GM18502 (cell line): ENCODE results near the gene GATA5.
"Not testable (repeated sequence)": the region's sequence is repeated elsewhere in the genome, so short reads cannot be mapped to it uniquely, and the experiment has no call there.

ENCODE experiments used
- ATAC-seq: cut with Tn5 transposase; IDR thresholded peaks from one replicate; pipeline ENCODE4 v1.9.1; 2021; ENCODE audit warnings: mild to moderate bottlenecking; ENCODE audit not compliant: unreplicated experiment, poor library complexity

The GATA5 gene

GRCh38 chr20:62439218-62439617, 36.6 kb downstream of the GATA5 start:
- ATAC-seq: no peak

- no peak for ATAC-seq
Measured at GRCh38 chr20:62437927-62438326, 37.9 kb downstream of the GATA5 start.

- no peak for ATAC-seq
Measured at GRCh38 chr20:62437496-62437895, 38.3 kb downstream of the GATA5 start.

GRCh38 chr20:62436692-62437091, 39.1 kb downstream of the GATA5 start:
- no peak for ATAC-seq

- no peak for ATAC-seq
Measured at GRCh38 chr20:62433658-62434497, 41.9 kb downstream of the GATA5 start.

- no peak for ATAC-seq
Measured at GRCh38 chr20:62430866-62431447, 44.8 kb downstream of the GATA5 start.

GRCh38 chr20:62430311-62430853, 45.4 kb downstream of the GATA5 start:
- ATAC-seq: no peak

- ATAC-seq: no peak
Measured at GRCh38 chr20:62429455-62430310, 46.1 kb downstream of the GATA5 start.

- ATAC-seq: no peak
Measured at GRCh38 chr20:62428396-62429295, 47.1 kb downstream of the GATA5 start.

GRCh38 chr20:62428002-62428372, 47.8 kb downstream of the GATA5 start:
- ATAC-seq: no peak

- no peak for ATAC-seq
Measured at GRCh38 chr20:62427172-62428001, 48.4 kb downstream of the GATA5 start, which contains the start of gene RBBP8NL. Gene RBBP8NL, minus strand, starts transcription at chr20:62427539. Its CDS starts 7,892 bp downstream, at chr20:62419647.

GRCh38 chr20:62426699-62427131, 49.1 kb downstream of the GATA5 start:
- no peak for ATAC-seq

- ATAC-seq: not testable (repeated sequence)
Measured at GRCh38 chr20:62426059-62426348, 49.8 kb downstream of the GATA5 start.

- ATAC-seq: no peak
Measured at GRCh38 chr20:62425281-62426058, 50.3 kb downstream of the GATA5 start.

GRCh38 chr20:62424249-62425107, 51.3 kb downstream of the GATA5 start:
- no peak for ATAC-seq

GRCh38 chr20:62423326-62423706, 52.5 kb downstream of the GATA5 start:
- ATAC-seq: no peak

- ATAC-seq: no peak
Measured at GRCh38 chr20:62422636-62423325, 53.0 kb downstream of the GATA5 start.
